OCI-LY3 (cell line): ENCODE measurements around the gene CNIH4.
"Not testable (repeated sequence)": the region's sequence is repeated elsewhere in the genome, so short reads cannot be mapped to it uniquely, and the experiment has no call there.

Source experiments
- H2AFZ ChIP-seq: fragments of 200-600, 300-600 bp; shearing (Covaris generic); 2 replicates; pipeline ENCODE4 v1.6.0; 2014; ENCODE audit warnings: antibody characterized with exemption, low read depth, low read length
- H3K27ac ChIP-seq: fragments of 200-600, 300-600 bp; sonication (generic); 2 replicates; pipeline ENCODE4 v1.5.1; 2014; ENCODE audit warnings: mild to moderate bottlenecking, low read length, moderate library complexity, mixed read lengths
- H3K27me3 ChIP-seq: fragments of 200-600, 300-600 bp; sonication (generic); 2 replicates; pipeline ENCODE4 v1.6.1; 2014; ENCODE audit warnings: low read depth, low read length, mixed read lengths
- H3K36me3 ChIP-seq: fragments of 200-600, 300-600 bp; sonication (generic); replicated peaks from 2 replicates; pipeline ENCODE3; 2014; ENCODE audit warnings: low read depth, low read length, mixed read lengths
- H3K4me1 ChIP-seq: fragments of 300-600, 200-600 bp; sonication (generic); 2 replicates; pipeline ENCODE4 v1.6.1; 2014; ENCODE audit warnings: low read length, mixed read lengths
- H3K4me2 ChIP-seq: fragments of 200-600, 300-600 bp; sonication (generic); 2 replicates; pipeline ENCODE4 v1.6.1; 2014; ENCODE audit warnings: low read length, mixed read lengths
- H3K4me3 ChIP-seq: fragments of 300-600, 200-600 bp; sonication (generic); 2 replicates; pipeline ENCODE4 v1.5.1; 2014; ENCODE audit warnings: antibody characterized with exemption, mild to moderate bottlenecking, low read length, moderate library complexity
- H3K79me2 ChIP-seq: fragments of 300-600, 200-600 bp; shearing (Covaris generic); 2 replicates; pipeline ENCODE4 v1.6.1; 2014; ENCODE audit warnings: mild to moderate bottlenecking, low read length, mixed read lengths
- H3K9ac ChIP-seq: fragments of 300-600, 200-600 bp; shearing (Covaris generic); 2 replicates; pipeline ENCODE4 v1.6.0; 2014; ENCODE audit warnings: mild to moderate bottlenecking, low read length, moderate library complexity
- H3K9me3 ChIP-seq: fragments of 200-600, 300-600 bp; shearing (Covaris generic); 2 replicates; pipeline ENCODE4 v1.6.1; 2014; ENCODE audit warnings: low read length, mixed read lengths; ENCODE audit not compliant: insufficient read depth
- H4K20me1 ChIP-seq: fragments of 200-600, 300-600 bp; sonication (generic); 2 replicates; pipeline ENCODE4 v1.6.1; 2016; ENCODE audit warnings: low read length, mixed read lengths; ENCODE audit not compliant: insufficient read depth
- CTCF ChIP-seq: fragments of 200-600, 300-600 bp; sonication (generic); IDR thresholded peaks from 2 replicates; pipeline ENCODE4 v1.5.1; 2014; ENCODE audit warnings: antibody characterized with exemption, low read length, low read depth
- EZH2phosphoT487 ChIP-seq: fragments of 200-600 bp; shearing (Covaris generic); IDR thresholded peaks from 2 replicates; pipeline ENCODE4 v1.6.1; 2018; ENCODE audit warnings: antibody characterized with exemption, mixed run types, low read depth

The CNIH4 gene

GRCh38 chr1:224427346-224427745 is 70.7 kb downstream of the CNIH4 start:
- Histone ChIP-seq H3K9me3 (no peaks in the 10 kb centered on the region), H3K27me3 (no peaks in the 10 kb centered on the region), H4K20me1 (peaks cover 26% of the 10 kb centered on the region), H3K79me2 (peaks cover 62% of the 10 kb centered on the region), H3K4me2 (no peak overlapping the region), H3K27ac (no peak overlapping the region), H3K9ac (no peak overlapping the region), H2AFZ (no peak overlapping the region), H3K36me3 (peaks cover 63% of the 10 kb centered on the region), H3K4me1 (peaks cover 25% of the 10 kb centered on the region), H3K4me3 (no peak overlapping the region)
- no peak for TF ChIP-seq CTCF
- no peak for TF ChIP-seq EZH2phosphoT487

GRCh38 chr1:224428713-224429112 is 72.0 kb downstream of the CNIH4 start:
- Histone ChIP-seq H3K4me1 (peaks cover 32% of the 10 kb centered on the region), H3K36me3 (peaks cover 56% of the 10 kb centered on the region), H3K79me2 (peaks cover 73% of the 10 kb centered on the region), H4K20me1 (peaks cover 36% of the 10 kb centered on the region)
- not testable (repeated sequence) for H3K9ac ChIP-seq, H3K4me3 ChIP-seq, H3K4me2 ChIP-seq, H3K9me3 ChIP-seq, H3K27me3 ChIP-seq, H3K27ac ChIP-seq, H2AFZ ChIP-seq
